Neural cell (in vitro differentiated cells): ENCODE data around the gene DKC1. TPM values are rescaled to one million over a fixed set of nuclear protein-coding genes. Genes with fewer than 3 reads are reported as not detected.

Experiments used
- H2AFZ ChIP-seq: fragments of 200-600, 300-800 bp; sonication (generic), shearing (Covaris generic); 2 replicates; pipeline ENCODE4 v1.6.0; 2014; ENCODE audit warnings: low read depth, mild to moderate bottlenecking, antibody characterized with exemption, low read length, moderate library complexity
- H3F3A ChIP-seq: fragments of 200-600 bp; shearing (Covaris generic); 2 replicates; pipeline ENCODE4 v1.6.1; 2016; ENCODE audit warnings: mild to moderate bottlenecking, moderate library complexity, mixed read lengths, antibody characterized with exemption, low read length; ENCODE audit not compliant: insufficient read depth, poor library complexity, severe bottlenecking
- H3K27ac ChIP-seq: fragments of 200-600, 300-800 bp; sonication (generic), shearing (Covaris generic); 2 replicates; pipeline ENCODE4 v1.5.1; 2014; ENCODE audit warnings: mild to moderate bottlenecking, low read length, moderate library complexity
- H3K27me3 ChIP-seq: fragments of 300-800, 200-600 bp; sonication (generic), shearing (Covaris generic); 2 replicates; pipeline ENCODE4 v1.6.0; 2014; ENCODE audit warnings: mild to moderate bottlenecking, low read depth, low read length, moderate library complexity; ENCODE audit not compliant: insufficient read depth
- H3K36me3 ChIP-seq: fragments of 300-800, 200-600 bp; sonication (generic), shearing (Covaris generic); 2 replicates; pipeline ENCODE4 v1.5.1; 2014; ENCODE audit warnings: mild to moderate bottlenecking, antibody characterized with exemption, low read length, moderate library complexity; ENCODE audit not compliant: insufficient read depth
- H3K4me2 ChIP-seq: fragments of 300-800, 200-600 bp; sonication (generic), shearing (Covaris generic); 2 replicates; pipeline ENCODE4 v1.6.0; 2014; ENCODE audit warnings: mild to moderate bottlenecking, low read length
- H3K4me3 ChIP-seq: fragments of 300-800, 200-600 bp; sonication (generic), shearing (Covaris generic); 2 replicates; pipeline ENCODE4 v1.5.1; 2014; ENCODE audit warnings: mild to moderate bottlenecking, low read length, moderate library complexity
- H3K79me2 ChIP-seq: fragments of 200-600 bp; shearing (Covaris generic); replicated peaks from 2 replicates; pipeline ENCODE4 v1.6.0; 2014; ENCODE audit warnings: mild to moderate bottlenecking, low read length, moderate library complexity; ENCODE audit not compliant: insufficient read depth
- H3K9ac ChIP-seq: fragments of 300-800, 200-600 bp; sonication (generic), shearing (Covaris generic); 2 replicates; pipeline ENCODE4 v1.6.1; 2016; ENCODE audit warnings: mild to moderate bottlenecking, low read length, mixed read lengths
- H3K9me2 ChIP-seq: fragments of 200-600 bp; shearing (Covaris generic); 2 replicates; pipeline ENCODE4 v1.6.1; 2016; ENCODE audit warnings: mild to moderate bottlenecking, low read length, mixed read lengths; ENCODE audit not compliant: insufficient read depth
- H3K9me3 ChIP-seq: fragments of 200-600, 300-800 bp; sonication (generic), shearing (Covaris generic); 2 replicates; pipeline ENCODE4 v1.6.1; 2016; ENCODE audit warnings: mild to moderate bottlenecking, mixed run types, low read length, moderate library complexity, mixed read lengths
- H4K20me1 ChIP-seq: fragments of 200-600 bp; shearing (Covaris generic); 2 replicates; pipeline ENCODE4 v1.6.1; 2016; ENCODE audit warnings: mild to moderate bottlenecking, mixed run types; ENCODE audit not compliant: insufficient read depth
- EP300 ChIP-seq: fragments of 450-650 bp; conservative IDR thresholded peaks from 2 replicates; pipeline ENCODE4 v1.6.1; 2014; ENCODE audit warnings: antibody characterized with exemption, mild to moderate bottlenecking, moderate library complexity; ENCODE audit not compliant: poor library complexity, severe bottlenecking
- MXI1 ChIP-seq: fragments of 450-650 bp; conservative IDR thresholded peaks from 2 replicates; pipeline ENCODE4 v1.6.1; 2014; ENCODE audit warnings: antibody characterized with exemption, mild to moderate bottlenecking; ENCODE audit not compliant: poor library complexity, severe bottlenecking
- POLR2AphosphoS5 ChIP-seq: IDR thresholded peaks from 2 replicates; pipeline ENCODE4 v1.6.1; 2012
- RAD21 ChIP-seq: fragments of 450-650 bp; conservative IDR thresholded peaks from 2 replicates; pipeline ENCODE4 v1.6.1; 2014; ENCODE audit warnings: antibody characterized with exemption, mild to moderate bottlenecking, moderate library complexity
- REST ChIP-seq: IDR thresholded peaks from 2 replicates; pipeline ENCODE4 v1.6.1; 2012; ENCODE audit warnings: borderline replicate concordance
- SMC3 ChIP-seq: fragments of 450-650 bp; conservative IDR thresholded peaks from 2 replicates; pipeline ENCODE4 v1.6.1; 2014; ENCODE audit warnings: antibody characterized with exemption, mild to moderate bottlenecking, moderate library complexity; ENCODE audit not compliant: poor library complexity
- TAF1 ChIP-seq: IDR thresholded peaks from 2 replicates; pipeline ENCODE4 v1.6.1; 2012; ENCODE audit warnings: low read depth
- polyA plus RNA-seq: library from polyadenylated mRNA; depleted of rRNA; stranded (reverse); fragments of >200 nt; gene quantifications from 2 replicates; pipeline ENCODE4 v1.2.3, GENCODE V29; 2014
- TF ChIP-seq, protein P1 (sequence below): fragments of 450-650 bp; IDR thresholded peaks from 2 replicates; pipeline ENCODE4 v1.5.1; 2014; ENCODE audit warnings: antibody characterized with exemption, mild to moderate bottlenecking, moderate library complexity; ENCODE audit not compliant: poor library complexity, severe bottlenecking

DKC1 gene
- polyA plus RNA-seq, 1 donor from 2014 or later, result 32.1 TPM

DNA sequence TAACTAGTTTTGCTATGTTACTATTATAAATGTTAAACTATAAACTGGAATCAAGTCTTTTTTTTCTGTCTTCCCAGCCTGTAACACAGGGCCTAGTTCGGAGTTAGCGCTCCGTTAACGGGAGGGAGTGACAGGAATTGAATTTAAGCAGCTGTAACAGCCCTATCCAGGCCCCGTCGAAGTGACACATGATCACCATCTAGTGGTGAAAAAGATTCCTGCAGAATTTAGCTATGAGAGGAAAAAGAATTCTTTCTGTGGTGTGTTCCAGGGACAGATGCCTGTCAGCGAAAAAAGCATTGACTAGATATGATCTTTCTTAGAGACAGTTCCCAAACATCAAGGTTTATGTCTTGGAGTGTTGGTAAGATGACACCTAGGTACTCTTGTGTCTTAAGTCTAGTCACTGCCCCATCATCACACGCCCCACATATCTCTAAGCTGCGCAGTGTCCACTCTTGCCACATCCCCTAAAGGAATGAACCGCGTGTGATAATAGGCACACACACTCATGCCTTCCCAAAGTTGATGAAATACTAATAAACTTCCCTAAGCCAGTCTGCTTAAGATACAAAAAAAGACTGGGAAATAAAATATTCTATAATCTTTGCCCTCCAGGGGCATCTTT lies 13.8 kb upstream of the DKC1 start:
- Histone ChIP-seq H2AFZ (no peak overlapping the region), H4K20me1 (no peaks in the 10 kb centered on the region), H3K27me3 (peaks cover 37% of the 10 kb centered on the region), H3K9ac (no peak overlapping the region), H3K4me2 (no peak overlapping the region), H3K79me2 (no peaks in the 10 kb centered on the region), H3K27ac (no peak overlapping the region), H3K36me3 (no peaks in the 10 kb centered on the region), H3K4me3 (no peak overlapping the region), H3K9me2 (no peaks in the 10 kb centered on the region), H3K9me3 (no peaks in the 10 kb centered on the region), H3F3A (no peaks in the 10 kb centered on the region)
- TF ChIP-seq TAF1 (no peak), POLR2AphosphoS5 (no peak), SMC3 (peak; percentile 58), MXI1 (no peak), RAD21 (peak; percentile 63), EP300 (no peak)
- TF ChIP-seq, protein P1, sequence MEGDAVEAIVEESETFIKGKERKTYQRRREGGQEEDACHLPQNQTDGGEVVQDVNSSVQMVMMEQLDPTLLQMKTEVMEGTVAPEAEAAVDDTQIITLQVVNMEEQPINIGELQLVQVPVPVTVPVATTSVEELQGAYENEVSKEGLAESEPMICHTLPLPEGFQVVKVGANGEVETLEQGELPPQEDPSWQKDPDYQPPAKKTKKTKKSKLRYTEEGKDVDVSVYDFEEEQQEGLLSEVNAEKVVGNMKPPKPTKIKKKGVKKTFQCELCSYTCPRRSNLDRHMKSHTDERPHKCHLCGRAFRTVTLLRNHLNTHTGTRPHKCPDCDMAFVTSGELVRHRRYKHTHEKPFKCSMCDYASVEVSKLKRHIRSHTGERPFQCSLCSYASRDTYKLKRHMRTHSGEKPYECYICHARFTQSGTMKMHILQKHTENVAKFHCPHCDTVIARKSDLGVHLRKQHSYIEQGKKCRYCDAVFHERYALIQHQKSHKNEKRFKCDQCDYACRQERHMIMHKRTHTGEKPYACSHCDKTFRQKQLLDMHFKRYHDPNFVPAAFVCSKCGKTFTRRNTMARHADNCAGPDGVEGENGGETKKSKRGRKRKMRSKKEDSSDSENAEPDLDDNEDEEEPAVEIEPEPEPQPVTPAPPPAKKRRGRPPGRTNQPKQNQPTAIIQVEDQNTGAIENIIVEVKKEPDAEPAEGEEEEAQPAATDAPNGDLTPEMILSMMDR, result peak; percentile 69

DNA sequence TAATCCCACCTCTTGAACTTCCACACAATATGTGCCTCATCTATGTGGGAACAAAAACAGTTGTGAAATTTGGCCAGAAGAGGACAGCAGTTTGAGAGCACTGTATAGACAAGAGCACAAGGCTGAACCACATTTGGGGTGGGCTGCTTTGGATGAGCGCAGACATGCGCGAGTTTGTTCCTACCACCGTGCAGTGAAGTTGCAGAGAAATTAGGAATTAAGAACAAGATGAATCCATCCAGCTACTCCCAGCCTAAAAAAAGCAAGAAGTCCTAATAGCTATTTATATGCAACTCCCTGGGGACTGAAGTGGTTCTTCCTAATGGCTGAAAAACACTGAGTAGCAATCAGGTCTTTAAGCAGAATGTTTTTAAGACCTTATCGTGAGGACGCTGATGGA lies 12.8 kb upstream of the DKC1 start:
- Histone ChIP-seq H3K4me2 (no peak overlapping the region), H3K79me2 (no peaks in the 10 kb centered on the region), H3K9me3 (no peaks in the 10 kb centered on the region), H3K9ac (no peak overlapping the region), H3K27ac (no peak overlapping the region), H3K36me3 (no peaks in the 10 kb centered on the region), H4K20me1 (no peaks in the 10 kb centered on the region), H3K27me3 (peaks cover 37% of the 10 kb centered on the region), H3F3A (no peaks in the 10 kb centered on the region), H2AFZ (no peak overlapping the region), H3K9me2 (no peaks in the 10 kb centered on the region), H3K4me3 (no peak overlapping the region)
- TF ChIP-seq TAF1, result no peak
- TF ChIP-seq REST, result no peak
- TF ChIP-seq, protein P1, result no peak
